Adrenal gland (tissue), 5 donors: ENCODE data around the gene KDM7A.

ENCODE experiments used
- CTCF ChIP-seq, 6 experiments: fragments of 450-650 bp in 4 of 6; fragments of 200-600 bp in 2 of 6; sonication (generic) in 1 of 6; IDR thresholded peaks; 1 replicate in 5 of 6; 2 replicates in 1 of 6; pipeline versions ENCODE4 v1.5.1 to v1.8.0; 2016 to 2021; ENCODE audit warnings: antibody characterized with exemption in 6 of 6, mild to moderate bottlenecking in 2 of 6, moderate library complexity in 1 of 6
- POLR2A ChIP-seq, 2 donors: fragments of 450-650 bp; IDR thresholded peaks; one replicate each; pipeline ENCODE4 v1.6.1; 2017; ENCODE audit warnings: antibody characterized with exemption in 2 of 2, mild to moderate bottlenecking in 2 of 2, moderate library complexity in 1 of 2
- donor health status: DM: no; HTN: no; CAD: no.

GRCh38 chr7:140042386-140042670 lies 134.5 kb downstream of the KDM7A start:
- no peak for TF ChIP-seq CTCF (IDR thresholded peaks at IDR 0.05)
- TF ChIP-seq POLR2A (IDR thresholded peaks at IDR 0.05) = no peak
